Cardiac fibroblast (primary cell): ENCODE measurements around the gene C8B.

ENCODE experiments used
- DNase-seq, 2 donors: peaks; one replicate each; pipeline versions ENCODE4 v3.0.0 to v3.0.0-alpha.2; 2010; ENCODE audit warnings: low read depth in 2 of 2
- H3K4me3 ChIP-seq, 2 donors: replicated peaks in 1 of 2; 1 replicate in 1 of 2; 2 replicates in 1 of 2; pipeline ENCODE4 v1.5.1; 2011; ENCODE audit warnings: low read depth in 2 of 2, low read length in 2 of 2, mild to moderate bottlenecking in 2 of 2, moderate library complexity in 1 of 2
- CTCF ChIP-seq: IDR thresholded peaks from one replicate; pipeline ENCODE4 v1.5.1; 2011; ENCODE audit warnings: low read depth, mild to moderate bottlenecking, low read length, inconsistent platforms

Gene C8B

DNA sequence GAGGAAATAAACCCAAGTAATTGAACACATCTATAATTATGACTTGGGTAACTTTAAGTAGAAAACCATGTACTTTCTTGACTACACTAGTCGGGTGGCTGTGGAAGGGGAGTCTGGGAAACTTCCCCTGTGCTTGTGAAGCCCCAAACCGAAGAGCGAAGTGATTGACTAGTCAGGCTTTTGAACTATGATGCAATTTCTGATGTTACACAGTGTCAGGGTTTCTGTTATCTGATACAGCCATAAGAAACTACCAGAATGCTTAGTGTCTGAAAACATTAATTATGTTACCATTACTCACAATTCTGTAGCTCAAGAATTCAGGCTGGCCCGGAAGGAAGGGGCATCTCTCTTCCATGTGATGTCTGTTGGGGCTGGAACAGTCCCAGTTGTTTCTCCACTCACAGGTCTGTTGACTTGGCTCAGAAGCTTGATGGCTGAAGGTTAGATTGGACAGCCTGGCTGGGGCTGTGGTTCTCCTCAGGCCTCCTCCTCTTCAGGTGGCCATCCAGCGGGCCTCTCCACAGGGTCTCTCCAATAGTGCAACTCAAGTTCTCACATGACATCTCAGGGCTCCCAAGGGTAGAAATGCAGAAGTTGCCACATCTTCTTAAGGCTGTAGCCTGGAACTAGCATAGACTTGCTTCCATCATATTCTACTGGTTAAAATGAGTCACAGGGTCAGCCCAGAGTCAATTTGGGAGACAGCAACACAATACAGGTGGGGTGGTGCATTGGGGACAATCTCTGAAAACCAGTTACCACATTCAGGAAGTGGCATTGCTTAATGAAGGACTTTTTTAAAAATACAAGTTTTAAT is 8.3 kb upstream of the C8B start:
- TF ChIP-seq CTCF: no peak
- DNase-seq: no peak

DNA sequence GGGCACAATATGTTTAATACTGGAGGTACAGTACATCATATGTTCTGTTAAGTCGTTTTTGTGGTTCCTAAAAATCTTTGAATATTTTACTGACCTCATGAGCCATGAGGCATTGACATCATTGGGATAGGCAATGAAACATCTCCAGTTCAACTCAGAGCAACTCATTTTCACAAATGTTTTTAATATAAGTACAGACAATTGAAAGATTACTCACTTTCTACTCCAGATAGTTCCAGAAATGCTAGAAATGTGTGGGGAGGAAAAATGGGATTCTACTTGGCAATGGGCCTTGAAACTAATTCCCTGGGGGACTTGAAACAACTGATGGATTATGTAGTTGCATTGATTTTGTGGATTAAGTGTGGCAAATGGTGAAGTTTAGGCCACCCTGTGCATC is 7.2 kb upstream of the C8B start:
- no peak overlapping the region for H3K4me3 ChIP-seq
- TF ChIP-seq CTCF: no peak
- DNase-seq: no peak

More for the DNA sequence above, 8.3 kb upstream of the C8B start:
- H3K4me3 ChIP-seq: no peak overlapping the region

DNA sequence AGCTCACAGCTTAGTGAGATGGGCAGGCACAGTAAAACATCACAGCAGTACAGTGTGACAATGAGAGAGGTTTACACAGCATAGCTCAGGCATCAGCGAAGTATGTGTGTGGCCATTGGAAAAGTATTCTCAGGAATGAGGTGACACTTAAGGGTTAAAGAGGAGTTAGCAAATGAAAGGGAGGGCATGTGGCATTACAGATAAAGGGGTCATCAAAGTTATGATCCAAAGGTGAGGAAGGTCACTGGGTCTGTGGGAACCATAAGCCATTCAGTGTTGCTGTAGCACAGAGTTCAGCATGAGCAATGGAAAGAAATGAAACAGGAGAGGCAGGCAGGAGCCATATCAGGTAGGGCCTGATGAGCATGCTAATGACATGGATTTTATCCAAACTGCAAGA is 4.5 kb upstream of the C8B start:
- no peak overlapping the region for H3K4me3 ChIP-seq
- no peak for DNase-seq
- TF ChIP-seq CTCF: no peak

- DNase-seq: no peak
Measured at GRCh38 chr1:56968878-56969495, 3.2 kb upstream of the C8B start.

GRCh38 chr1:56967900-56968832 is 2.4 kb upstream of the C8B start:
- TF ChIP-seq CTCF: peak; percentile 66
- no peak overlapping the region for H3K4me3 ChIP-seq
- peak; percentile 40 to 54 for DNase-seq

More at GRCh38 chr1:56968878-56969495, 3.2 kb upstream of the C8B start:
- no peak overlapping the region for H3K4me3 ChIP-seq
- TF ChIP-seq CTCF: no peak

DNA sequence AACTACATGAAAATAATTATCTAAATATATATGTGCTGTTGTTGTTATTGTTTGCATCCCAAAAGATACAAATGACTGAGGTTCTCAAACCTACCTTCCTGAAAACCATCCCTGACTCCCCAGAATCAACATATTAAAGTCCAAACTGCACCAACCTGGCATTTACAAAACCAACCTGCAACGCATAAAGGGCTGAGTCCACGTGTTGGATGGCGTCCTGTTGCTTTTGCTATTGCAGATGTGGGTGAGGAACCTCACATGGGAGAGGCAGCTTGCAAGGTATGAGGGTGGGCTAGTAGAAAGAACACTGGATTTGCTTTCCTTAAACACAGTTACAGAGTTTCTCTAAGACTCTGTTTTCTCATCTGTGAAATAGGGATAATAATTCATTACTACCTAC is 1.5 kb upstream of the C8B start:
- DNase-seq: no peak
- no peak overlapping the region for H3K4me3 ChIP-seq
- TF ChIP-seq CTCF: no peak
